Astrocyte (in vitro differentiated cells and primary cell): ENCODE data around the gene YIPF6. TPM values are rescaled to one million over a fixed set of nuclear protein-coding genes. Genes with fewer than 3 reads are reported as not detected.

Experiments
- total RNA-seq: library from RNA; stranded (reverse); gene quantifications from 2 replicates; pipeline ENCODE4 v1.2.1, GENCODE V29; 2021

YIPF6 gene
- total RNA-seq, 1 donor from 2014 or later = 33.0 TPM

Other genes with a start within 250 kb of the YIPF6 start
- 3.7 and 5.1 TPM in 2 replicates for gene OPHN1, start 65.6 kb upstream of the YIPF6 start, total RNA-seq
- 1.0 and 1.3 TPM in 2 replicates for gene STARD8, start 148.6 kb downstream of the YIPF6 start, total RNA-seq